Transverse colon (tissue), 3 donors: ENCODE data around the gene ALDH9A1.

Source experiments
- EP300 ChIP-seq: sonication (generic); formaldehyde crosslinking; IDR thresholded peaks from one replicate; pipeline ENCODE4 v1.6.1; 2017; ENCODE audit warnings: antibody characterized with exemption, low read depth
- POLR2A ChIP-seq: fragments of 450-650 bp; IDR thresholded peaks from one replicate; pipeline ENCODE4 v1.6.1; 2016; ENCODE audit warnings: antibody characterized with exemption, mild to moderate bottlenecking, moderate library complexity
- TF ChIP-seq, protein P1 (sequence below), 5 experiments: fragments of 200-600 bp in 3 of 5; fragments of 450-650 bp in 2 of 5; sonication (generic) in 3 of 5; IDR thresholded peaks; 1 replicate in 2 of 5; 2 replicates in 3 of 5; pipeline ENCODE4 v1.5.1; 2016 to 2017; ENCODE audit warnings: antibody characterized with exemption in 5 of 5, inconsistent platforms in 3 of 5, mild to moderate bottlenecking in 2 of 5, moderate library complexity in 1 of 5

DNA sequence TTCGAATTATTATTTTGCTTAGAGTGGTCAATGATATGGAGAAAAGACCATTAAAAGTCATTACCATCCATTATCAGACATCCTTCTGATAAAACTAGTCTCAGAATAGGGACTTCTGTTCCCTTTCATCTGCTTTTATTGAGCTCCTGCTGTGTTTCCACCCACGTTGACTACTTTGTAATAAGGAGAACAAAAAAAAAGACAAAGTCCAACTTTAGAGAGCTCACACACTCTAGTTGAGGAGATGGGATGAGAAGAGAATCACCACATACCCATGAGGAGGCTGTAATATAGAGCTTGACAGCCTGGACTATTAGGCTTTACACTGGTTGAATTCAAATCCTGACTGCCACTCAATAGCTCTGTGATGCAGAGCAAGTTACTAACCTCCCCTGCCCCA, 27.8 kb upstream of the ALDH9A1 start:
- TF ChIP-seq, protein P1, sequence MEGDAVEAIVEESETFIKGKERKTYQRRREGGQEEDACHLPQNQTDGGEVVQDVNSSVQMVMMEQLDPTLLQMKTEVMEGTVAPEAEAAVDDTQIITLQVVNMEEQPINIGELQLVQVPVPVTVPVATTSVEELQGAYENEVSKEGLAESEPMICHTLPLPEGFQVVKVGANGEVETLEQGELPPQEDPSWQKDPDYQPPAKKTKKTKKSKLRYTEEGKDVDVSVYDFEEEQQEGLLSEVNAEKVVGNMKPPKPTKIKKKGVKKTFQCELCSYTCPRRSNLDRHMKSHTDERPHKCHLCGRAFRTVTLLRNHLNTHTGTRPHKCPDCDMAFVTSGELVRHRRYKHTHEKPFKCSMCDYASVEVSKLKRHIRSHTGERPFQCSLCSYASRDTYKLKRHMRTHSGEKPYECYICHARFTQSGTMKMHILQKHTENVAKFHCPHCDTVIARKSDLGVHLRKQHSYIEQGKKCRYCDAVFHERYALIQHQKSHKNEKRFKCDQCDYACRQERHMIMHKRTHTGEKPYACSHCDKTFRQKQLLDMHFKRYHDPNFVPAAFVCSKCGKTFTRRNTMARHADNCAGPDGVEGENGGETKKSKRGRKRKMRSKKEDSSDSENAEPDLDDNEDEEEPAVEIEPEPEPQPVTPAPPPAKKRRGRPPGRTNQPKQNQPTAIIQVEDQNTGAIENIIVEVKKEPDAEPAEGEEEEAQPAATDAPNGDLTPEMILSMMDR (IDR thresholded peaks at IDR 0.05): no peak
- TF ChIP-seq EP300: no peak
- TF ChIP-seq POLR2A: no peak
